ENCODE measurements around the gene VTCN1. TPM values are rescaled to one million over a fixed set of nuclear protein-coding genes. Genes with fewer than 3 reads are reported as not detected.
"Not testable (repeated sequence)": the region's sequence is repeated elsewhere in the genome, so short reads cannot be mapped to it uniquely, and the experiment has no call there.

The VTCN1 gene
- total RNA-seq, 1 experiment from 2014 or later, result 0.17 TPM

DNA sequence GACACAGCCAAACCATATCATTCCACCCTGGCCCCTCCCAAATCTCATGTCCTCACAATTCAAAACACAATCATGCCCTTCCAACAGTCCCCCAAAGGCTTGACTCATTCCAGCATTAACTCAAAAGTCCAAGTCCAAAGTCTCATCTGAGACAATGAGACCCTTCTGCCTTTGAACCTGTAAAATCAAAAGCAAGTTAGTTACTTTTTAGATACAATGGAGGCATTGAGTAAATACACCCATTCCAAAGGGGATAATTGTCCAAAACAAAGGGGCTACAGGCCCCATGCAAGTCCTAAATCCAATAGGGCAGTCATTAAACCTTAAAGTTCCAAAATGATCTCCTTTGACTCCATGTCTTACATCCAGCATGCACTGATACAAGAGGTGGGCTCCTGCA, 47.3 kb upstream of the VTCN1 start:
- H3K79me2 ChIP-seq (ENCODE audit: insufficient read depth, low read length); H3K4me2 ChIP-seq (ENCODE audit: low read length); H3K4me1 ChIP-seq (ENCODE audit: control insufficient read depth in 1 of 2, insufficient read depth in 2 of 2, low read length in 2 of 2); H3K27me3 ChIP-seq (ENCODE audit: insufficient read depth, low read length); H3K9me2 ChIP-seq (ENCODE audit: insufficient read depth); POLR2A ChIA-PET; H3K4me3 ChIP-seq (replicated peaks in 1 of 2; ENCODE audit: low read depth in 1 of 2, low read length in 2 of 2); H3K27ac ChIP-seq (ENCODE audit: low read depth, low read length); BruUV-seq (replicated peaks); CTCF ChIA-PET; H3K9me3 ChIP-seq (ENCODE audit: control insufficient read depth in 1 of 2, insufficient read depth in 1 of 2, low read depth in 1 of 2, low read length in 2 of 2); H3K36me3 ChIP-seq (ENCODE audit: control insufficient read depth in 1 of 2, insufficient read depth in 2 of 2, low read length in 2 of 2); intact Hi-C loops (cut with micrococcal nuclease); H4K20me1 ChIP-seq (ENCODE audit: insufficient read depth); RAD21 ChIA-PET (ENCODE audit: low non-redundant PET in 1 of 2, low total read pairs in 2 of 2, uncharacterized antibody in 2 of 2, unreplicated experiment in 2 of 2); H3K9ac ChIP-seq (ENCODE audit: low read length); ATAC-seq; DNase-seq (ENCODE audit: low read depth, low spot score); H2AFZ ChIP-seq (ENCODE audit: low read depth, low read length, poor library complexity, severe bottlenecking): not testable (repeated sequence)

GRCh38 chr1:117257291-117257690, 46.6 kb upstream of the VTCN1 start:
- no peaks in the 10 kb centered on the region for H3K9me3 ChIP-seq (ENCODE audit: control insufficient read depth in 1 of 2, insufficient read depth in 1 of 2, low read depth in 1 of 2, low read length in 2 of 2)
- POLR2A ChIA-PET, result no interaction called here
- H3K4me1 ChIP-seq (ENCODE audit: control insufficient read depth in 1 of 2, insufficient read depth in 2 of 2, low read length in 2 of 2), result no peaks in the 10 kb centered on the region
- no peak overlapping the region for H3K9ac ChIP-seq (ENCODE audit: low read length)
- no peaks in the 10 kb centered on the region for H3K36me3 ChIP-seq (ENCODE audit: control insufficient read depth in 1 of 2, insufficient read depth in 2 of 2, low read length in 2 of 2)
- no peaks in the 10 kb centered on the region for H3K79me2 ChIP-seq (ENCODE audit: insufficient read depth, low read length)
- DNase-seq (ENCODE audit: low read depth, low spot score) (no peak), ATAC-seq (no peak)
- no peak overlapping the region for H2AFZ ChIP-seq (ENCODE audit: low read depth, low read length, poor library complexity, severe bottlenecking)
- CTCF ChIA-PET, result no interaction called here
- intact Hi-C loops (cut with micrococcal nuclease), result no loop called here
- no TSS peak for BruUV-seq (replicated peaks)
- H3K4me2 ChIP-seq (ENCODE audit: low read length), result no peak overlapping the region
- RAD21 ChIA-PET (ENCODE audit: low non-redundant PET in 1 of 2, low total read pairs in 2 of 2, uncharacterized antibody in 2 of 2, unreplicated experiment in 2 of 2), result no interaction called here
- no peaks in the 10 kb centered on the region; the same call in 1 of the 2 replicates for H3K27me3 ChIP-seq (ENCODE audit: insufficient read depth, low read length)
- H4K20me1 ChIP-seq (ENCODE audit: insufficient read depth), result no peaks in the 10 kb centered on the region
- no peak overlapping the region for H3K4me3 ChIP-seq (replicated peaks in 1 of 2; ENCODE audit: low read depth in 1 of 2, low read length in 2 of 2)
- no peak overlapping the region for H3K27ac ChIP-seq (ENCODE audit: low read depth, low read length)
- no peaks in the 10 kb centered on the region for H3K9me2 ChIP-seq (ENCODE audit: insufficient read depth)
- no peak for TF ChIP-seq POLR2A (IDR thresholded peaks at IDR 0.05; ENCODE audit: borderline replicate concordance, extremely low read depth, insufficient read depth, insufficient read length)
- no peak for TF ChIP-seq EGR1 (IDR thresholded peaks at IDR 0.05; ENCODE audit: low read depth)
- no peak for TF ChIP-seq ZBTB33 (IDR thresholded peaks at IDR 0.05; ENCODE audit: extremely low read depth, insufficient replicate concordance, low read length)
- TF ChIP-seq EZH2 (IDR thresholded peaks at IDR 0.05), result no peak
- TF ChIP-seq POLR2AphosphoS5 (IDR thresholded peaks at IDR 0.05; ENCODE audit: low read depth, low read length), result no peak
- TF ChIP-seq YY1 (IDR thresholded peaks at IDR 0.05; ENCODE audit: extremely low read depth, insufficient replicate concordance, low read depth, low read length), result no peak
- TF ChIP-seq FOSL1 (IDR thresholded peaks at IDR 0.05; ENCODE audit: low read depth), result no peak
- TF ChIP-seq ELF1 (IDR thresholded peaks at IDR 0.05; ENCODE audit: borderline replicate concordance, low read depth), result no peak
- TF ChIP-seq CEBPB (IDR thresholded peaks at IDR 0.05; ENCODE audit: low read depth), result no peak
- no peak for TF ChIP-seq SRF (IDR thresholded peaks at IDR 0.05; ENCODE audit: low read depth)
- TF ChIP-seq SIN3A (IDR thresholded peaks at IDR 0.05; ENCODE audit: low read depth), result no peak
- TF ChIP-seq, protein P1, sequence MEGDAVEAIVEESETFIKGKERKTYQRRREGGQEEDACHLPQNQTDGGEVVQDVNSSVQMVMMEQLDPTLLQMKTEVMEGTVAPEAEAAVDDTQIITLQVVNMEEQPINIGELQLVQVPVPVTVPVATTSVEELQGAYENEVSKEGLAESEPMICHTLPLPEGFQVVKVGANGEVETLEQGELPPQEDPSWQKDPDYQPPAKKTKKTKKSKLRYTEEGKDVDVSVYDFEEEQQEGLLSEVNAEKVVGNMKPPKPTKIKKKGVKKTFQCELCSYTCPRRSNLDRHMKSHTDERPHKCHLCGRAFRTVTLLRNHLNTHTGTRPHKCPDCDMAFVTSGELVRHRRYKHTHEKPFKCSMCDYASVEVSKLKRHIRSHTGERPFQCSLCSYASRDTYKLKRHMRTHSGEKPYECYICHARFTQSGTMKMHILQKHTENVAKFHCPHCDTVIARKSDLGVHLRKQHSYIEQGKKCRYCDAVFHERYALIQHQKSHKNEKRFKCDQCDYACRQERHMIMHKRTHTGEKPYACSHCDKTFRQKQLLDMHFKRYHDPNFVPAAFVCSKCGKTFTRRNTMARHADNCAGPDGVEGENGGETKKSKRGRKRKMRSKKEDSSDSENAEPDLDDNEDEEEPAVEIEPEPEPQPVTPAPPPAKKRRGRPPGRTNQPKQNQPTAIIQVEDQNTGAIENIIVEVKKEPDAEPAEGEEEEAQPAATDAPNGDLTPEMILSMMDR (IDR thresholded peaks at IDR 0.05 in 2 of 3, conservative IDR thresholded peaks at IDR 0.05 in 1 of 3; ENCODE audit: borderline replicate concordance in 1 of 3, insufficient read depth in 1 of 3, low read depth in 2 of 3, low read length in 2 of 3), result no peak
- no peak for TF ChIP-seq EZH2phosphoT487 (IDR thresholded peaks at IDR 0.05; ENCODE audit: borderline replicate concordance)
- no peak for TF ChIP-seq JUND (IDR thresholded peaks at IDR 0.05)
- TF ChIP-seq REST (IDR thresholded peaks at IDR 0.05; ENCODE audit: low read depth), result no peak
